ENCODE data around the gene SCOC. TPM values are rescaled to one million over a fixed set of nuclear protein-coding genes. Genes with fewer than 3 reads are reported as not detected.

Gene SCOC
- total and polyA plus RNA-seq, 2 of the 13 experiments (the other 11 are each of a cell fraction or from before 2014, with no cell fraction given), result 43.8 to 65.2 TPM

DNA sequence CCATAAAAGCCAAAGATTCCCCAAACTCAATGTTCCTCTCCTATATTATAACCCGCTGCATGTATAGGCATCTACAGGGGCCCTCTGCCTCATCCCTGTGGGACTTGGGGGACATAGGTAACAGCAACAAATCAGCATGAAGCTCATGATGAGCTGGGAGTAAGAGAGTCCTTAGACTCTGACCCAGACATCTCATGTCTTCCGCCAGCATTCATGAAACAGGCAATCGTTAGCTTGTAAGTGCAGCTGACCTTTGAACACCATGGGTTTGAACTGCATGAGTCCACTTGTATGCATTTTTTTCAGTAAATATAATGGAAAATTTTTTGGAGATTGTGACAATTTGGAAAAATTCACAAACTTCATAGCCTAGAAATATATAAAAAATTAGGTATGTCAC is 10.4 kb upstream of the SCOC start (continued):
- TF ChIP-seq, protein P1, sequence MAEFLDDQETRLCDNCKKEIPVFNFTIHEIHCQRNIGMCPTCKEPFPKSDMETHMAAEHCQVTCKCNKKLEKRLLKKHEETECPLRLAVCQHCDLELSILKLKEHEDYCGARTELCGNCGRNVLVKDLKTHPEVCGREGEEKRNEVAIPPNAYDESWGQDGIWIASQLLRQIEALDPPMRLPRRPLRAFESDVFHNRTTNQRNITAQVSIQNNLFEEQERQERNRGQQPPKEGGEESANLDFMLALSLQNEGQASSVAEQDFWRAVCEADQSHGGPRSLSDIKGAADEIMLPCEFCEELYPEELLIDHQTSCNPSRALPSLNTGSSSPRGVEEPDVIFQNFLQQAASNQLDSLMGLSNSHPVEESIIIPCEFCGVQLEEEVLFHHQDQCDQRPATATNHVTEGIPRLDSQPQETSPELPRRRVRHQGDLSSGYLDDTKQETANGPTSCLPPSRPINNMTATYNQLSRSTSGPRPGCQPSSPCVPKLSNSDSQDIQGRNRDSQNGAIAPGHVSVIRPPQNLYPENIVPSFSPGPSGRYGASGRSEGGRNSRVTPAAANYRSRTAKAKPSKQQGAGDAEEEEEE (CRISPR knock-in tag; IDR thresholded peaks at IDR 0.05; ENCODE audit: borderline replicate concordance), result no peak
- TF ChIP-seq ZNF841 (CRISPR knock-in tag; IDR thresholded peaks at IDR 0.05; ENCODE audit: borderline replicate concordance), result no peak
- no peak for TF ChIP-seq HHEX (CRISPR knock-in tag; IDR thresholded peaks at IDR 0.05)
- no peak for TF ChIP-seq ZNF781 (CRISPR knock-in tag; IDR thresholded peaks at IDR 0.05; ENCODE audit: borderline replicate concordance, not compliant biosample characterization)
- TF ChIP-seq, protein P2, sequence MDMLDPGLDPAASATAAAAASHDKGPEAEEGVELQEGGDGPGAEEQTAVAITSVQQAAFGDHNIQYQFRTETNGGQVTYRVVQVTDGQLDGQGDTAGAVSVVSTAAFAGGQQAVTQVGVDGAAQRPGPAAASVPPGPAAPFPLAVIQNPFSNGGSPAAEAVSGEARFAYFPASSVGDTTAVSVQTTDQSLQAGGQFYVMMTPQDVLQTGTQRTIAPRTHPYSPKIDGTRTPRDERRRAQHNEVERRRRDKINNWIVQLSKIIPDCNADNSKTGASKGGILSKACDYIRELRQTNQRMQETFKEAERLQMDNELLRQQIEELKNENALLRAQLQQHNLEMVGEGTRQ (IDR thresholded peaks at IDR 0.05; ENCODE audit: low read depth, low read length), result no peak
- TF ChIP-seq, protein P2 (CRISPR knock-in tag; IDR thresholded peaks at IDR 0.05; ENCODE audit: borderline replicate concordance), result no peak
- TF ChIP-seq, protein P3, sequence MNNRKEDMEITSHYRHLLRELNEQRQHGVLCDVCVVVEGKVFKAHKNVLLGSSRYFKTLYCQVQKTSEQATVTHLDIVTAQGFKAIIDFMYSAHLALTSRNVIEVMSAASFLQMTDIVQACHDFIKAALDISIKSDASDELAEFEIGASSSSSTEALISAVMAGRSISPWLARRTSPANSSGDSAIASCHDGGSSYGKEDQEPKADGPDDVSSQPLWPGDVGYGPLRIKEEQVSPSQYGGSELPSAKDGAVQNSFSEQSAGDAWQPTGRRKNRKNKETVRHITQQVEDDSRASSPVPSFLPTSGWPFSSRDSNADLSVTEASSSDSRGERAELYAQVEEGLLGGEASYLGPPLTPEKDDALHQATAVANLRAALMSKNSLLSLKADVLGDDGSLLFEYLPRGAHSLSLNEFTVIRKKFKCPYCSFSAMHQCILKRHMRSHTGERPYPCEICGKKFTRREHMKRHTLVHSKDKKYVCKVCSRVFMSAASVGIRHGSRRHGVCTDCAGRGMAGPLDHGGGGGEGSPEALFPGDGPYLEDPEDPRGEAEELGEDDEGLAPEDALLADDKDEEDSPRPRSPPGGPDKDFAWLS (CRISPR knock-in tag; IDR thresholded peaks at IDR 0.05; ENCODE audit: borderline replicate concordance), result no peak
- TF ChIP-seq MAFF (IDR thresholded peaks at IDR 0.05; ENCODE audit: low read depth, low read length), result no peak
- no peak for TF ChIP-seq NR2F2 (IDR thresholded peaks at IDR 0.05; ENCODE audit: borderline replicate concordance, low read depth)
- TF ChIP-seq, protein P4, sequence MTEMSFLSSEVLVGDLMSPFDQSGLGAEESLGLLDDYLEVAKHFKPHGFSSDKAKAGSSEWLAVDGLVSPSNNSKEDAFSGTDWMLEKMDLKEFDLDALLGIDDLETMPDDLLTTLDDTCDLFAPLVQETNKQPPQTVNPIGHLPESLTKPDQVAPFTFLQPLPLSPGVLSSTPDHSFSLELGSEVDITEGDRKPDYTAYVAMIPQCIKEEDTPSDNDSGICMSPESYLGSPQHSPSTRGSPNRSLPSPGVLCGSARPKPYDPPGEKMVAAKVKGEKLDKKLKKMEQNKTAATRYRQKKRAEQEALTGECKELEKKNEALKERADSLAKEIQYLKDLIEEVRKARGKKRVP (CRISPR knock-in tag; IDR thresholded peaks at IDR 0.05), result no peak
- no peak for TF ChIP-seq ZNF30 (CRISPR knock-in tag; IDR thresholded peaks at IDR 0.05)
- no peak for TF ChIP-seq ZNF446 (CRISPR knock-in tag; IDR thresholded peaks at IDR 0.05)
- TF ChIP-seq, protein P5, sequence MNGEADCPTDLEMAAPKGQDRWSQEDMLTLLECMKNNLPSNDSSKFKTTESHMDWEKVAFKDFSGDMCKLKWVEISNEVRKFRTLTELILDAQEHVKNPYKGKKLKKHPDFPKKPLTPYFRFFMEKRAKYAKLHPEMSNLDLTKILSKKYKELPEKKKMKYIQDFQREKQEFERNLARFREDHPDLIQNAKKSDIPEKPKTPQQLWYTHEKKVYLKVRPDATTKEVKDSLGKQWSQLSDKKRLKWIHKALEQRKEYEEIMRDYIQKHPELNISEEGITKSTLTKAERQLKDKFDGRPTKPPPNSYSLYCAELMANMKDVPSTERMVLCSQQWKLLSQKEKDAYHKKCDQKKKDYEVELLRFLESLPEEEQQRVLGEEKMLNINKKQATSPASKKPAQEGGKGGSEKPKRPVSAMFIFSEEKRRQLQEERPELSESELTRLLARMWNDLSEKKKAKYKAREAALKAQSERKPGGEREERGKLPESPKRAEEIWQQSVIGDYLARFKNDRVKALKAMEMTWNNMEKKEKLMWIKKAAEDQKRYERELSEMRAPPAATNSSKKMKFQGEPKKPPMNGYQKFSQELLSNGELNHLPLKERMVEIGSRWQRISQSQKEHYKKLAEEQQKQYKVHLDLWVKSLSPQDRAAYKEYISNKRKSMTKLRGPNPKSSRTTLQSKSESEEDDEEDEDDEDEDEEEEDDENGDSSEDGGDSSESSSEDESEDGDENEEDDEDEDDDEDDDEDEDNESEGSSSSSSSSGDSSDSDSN (CRISPR knock-in tag; IDR thresholded peaks at IDR 0.05), result no peak
- TF ChIP-seq MAF1 (CRISPR knock-in tag; IDR thresholded peaks at IDR 0.05; ENCODE audit: borderline replicate concordance), result no peak
- TF ChIP-seq EHMT2 (IDR thresholded peaks at IDR 0.05; ENCODE audit: borderline replicate concordance, low read depth, low read length), result no peak; the same call in 1 of the 2 replicates
- TF ChIP-seq, protein P6, sequence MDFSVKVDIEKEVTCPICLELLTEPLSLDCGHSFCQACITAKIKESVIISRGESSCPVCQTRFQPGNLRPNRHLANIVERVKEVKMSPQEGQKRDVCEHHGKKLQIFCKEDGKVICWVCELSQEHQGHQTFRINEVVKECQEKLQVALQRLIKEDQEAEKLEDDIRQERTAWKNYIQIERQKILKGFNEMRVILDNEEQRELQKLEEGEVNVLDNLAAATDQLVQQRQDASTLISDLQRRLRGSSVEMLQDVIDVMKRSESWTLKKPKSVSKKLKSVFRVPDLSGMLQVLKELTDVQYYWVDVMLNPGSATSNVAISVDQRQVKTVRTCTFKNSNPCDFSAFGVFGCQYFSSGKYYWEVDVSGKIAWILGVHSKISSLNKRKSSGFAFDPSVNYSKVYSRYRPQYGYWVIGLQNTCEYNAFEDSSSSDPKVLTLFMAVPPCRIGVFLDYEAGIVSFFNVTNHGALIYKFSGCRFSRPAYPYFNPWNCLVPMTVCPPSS (IDR thresholded peaks at IDR 0.05), result no peak
- TF ChIP-seq NR2C2 (CRISPR knock-in tag; IDR thresholded peaks at IDR 0.05; ENCODE audit: borderline replicate concordance), result no peak
- TF ChIP-seq NFKB2 (CRISPR knock-in tag; IDR thresholded peaks at IDR 0.05; ENCODE audit: borderline replicate concordance), result no peak
- TF ChIP-seq ZNF274 (CRISPR knock-in tag; IDR thresholded peaks at IDR 0.05), result no peak
- no peak for TF ChIP-seq KDM3A (CRISPR knock-in tag; IDR thresholded peaks at IDR 0.05; ENCODE audit: low read depth)
- no peak for TF ChIP-seq ZFP37 (CRISPR knock-in tag; IDR thresholded peaks at IDR 0.05; ENCODE audit: borderline replicate concordance)
